CD4-positive, alpha-beta T cell treated with Interleukin-12 subunit alpha and Interleukin-12 subunit beta, for 1 hour (primary cell): ENCODE measurements around the gene PLAC8.
"Not testable (repeated sequence)": the region's sequence is repeated elsewhere in the genome, so short reads cannot be mapped to it uniquely, and the experiment has no call there.

ENCODE experiments used
- DNase-seq: peaks from one replicate; pipeline ENCODE4 v3.0.0-alpha.2; 2020

Gene PLAC8

DNA sequence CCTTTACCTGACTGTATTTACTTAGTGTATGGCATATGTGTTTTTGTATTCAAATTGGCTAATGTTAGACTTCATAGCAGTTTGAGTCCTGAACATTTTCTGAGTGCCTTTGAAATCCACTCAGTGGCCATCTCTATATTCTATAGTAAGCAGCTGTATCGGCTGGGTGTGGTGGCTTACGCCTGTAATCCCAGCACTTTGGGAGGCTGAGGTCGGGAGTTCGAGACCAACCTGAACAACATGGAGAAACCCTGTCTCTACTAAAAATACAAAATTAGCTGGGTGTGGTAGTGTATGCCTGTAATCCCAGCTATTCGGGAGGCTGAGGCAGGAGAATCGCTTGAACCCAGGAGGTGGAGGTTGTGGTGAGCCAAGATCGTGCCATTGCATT is 2.8 kb downstream of the PLAC8 start:
- not testable (repeated sequence) for DNase-seq

DNA sequence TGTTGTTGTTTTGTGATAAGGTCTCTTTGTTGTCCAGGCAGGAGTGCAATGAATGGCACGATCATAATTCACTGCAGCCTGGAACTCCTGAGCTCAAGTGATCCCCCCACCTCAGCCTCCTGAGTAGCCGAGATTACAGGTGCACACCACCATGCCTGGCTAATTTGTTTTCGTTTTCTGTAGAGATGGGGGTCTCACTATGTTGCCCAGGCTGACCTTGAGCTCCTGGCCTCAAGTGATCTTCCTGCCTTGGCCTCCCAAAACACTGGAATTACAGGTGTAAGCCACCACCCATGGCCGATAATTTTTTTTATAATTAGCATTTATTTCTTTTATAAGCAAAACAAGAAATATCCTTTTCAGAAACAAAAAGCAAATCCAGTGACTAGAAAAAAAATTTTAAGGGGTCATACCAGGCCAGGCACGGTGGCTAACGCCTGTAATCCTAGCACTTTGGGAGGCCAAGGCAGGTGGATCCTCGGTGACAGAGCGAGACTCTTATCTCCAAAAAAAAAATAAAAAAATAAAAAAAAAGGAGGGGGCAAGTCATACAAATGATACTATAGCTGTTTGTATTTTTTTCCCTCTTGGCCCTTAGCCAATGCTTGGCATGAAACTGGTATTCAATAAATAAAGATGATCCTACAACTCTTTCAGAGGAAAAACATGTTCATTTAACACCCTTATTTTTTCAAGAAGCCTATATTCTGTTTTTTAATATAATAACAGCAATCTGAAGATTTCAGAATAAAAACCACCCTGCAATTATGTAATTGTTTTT is 3.4 kb downstream of the PLAC8 start:
- DNase-seq = no peak

DNA sequence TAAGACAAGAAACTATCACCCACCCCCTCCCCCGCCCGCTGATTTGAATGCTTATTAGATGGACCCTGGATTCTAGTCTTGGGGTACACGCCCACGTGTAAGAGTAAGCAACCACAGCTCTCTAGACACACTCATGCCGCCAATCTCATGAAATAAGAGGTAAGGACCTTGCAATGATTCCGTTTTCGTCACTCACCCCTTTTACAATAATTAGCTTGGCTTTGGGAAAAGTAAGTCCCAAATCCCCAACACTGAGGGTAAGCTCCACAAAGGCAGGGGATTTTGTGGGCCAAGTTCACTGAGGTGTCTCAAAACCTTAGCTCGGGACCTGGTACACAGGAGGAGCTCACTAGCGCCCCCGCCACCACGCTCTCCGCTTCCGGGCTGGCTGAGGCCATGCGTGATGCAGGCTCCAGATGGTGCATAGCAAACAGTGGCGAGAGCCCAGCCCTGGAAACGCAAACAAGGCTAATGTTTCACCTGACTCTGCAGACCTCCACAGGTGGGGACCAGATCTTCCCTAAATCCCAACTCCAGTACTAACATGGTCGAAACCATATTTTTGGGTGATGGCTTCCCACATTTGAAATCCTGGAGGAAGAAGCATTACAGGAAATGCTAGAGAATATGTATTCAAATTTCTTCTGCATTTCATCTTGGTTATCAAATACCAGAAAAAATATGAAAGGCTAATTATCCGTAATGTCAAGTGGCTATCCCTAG is 4.1 kb downstream of the PLAC8 start:
- DNase-seq = peak; percentile 85

GRCh38 chr4:83109480-83110222 is 4.9 kb downstream of the PLAC8 start:
- DNase-seq = peak; percentile 38

GRCh38 chr4:83108101-83108861 is 6.2 kb downstream of the PLAC8 start:
- DNase-seq = peak; percentile 35

DNA sequence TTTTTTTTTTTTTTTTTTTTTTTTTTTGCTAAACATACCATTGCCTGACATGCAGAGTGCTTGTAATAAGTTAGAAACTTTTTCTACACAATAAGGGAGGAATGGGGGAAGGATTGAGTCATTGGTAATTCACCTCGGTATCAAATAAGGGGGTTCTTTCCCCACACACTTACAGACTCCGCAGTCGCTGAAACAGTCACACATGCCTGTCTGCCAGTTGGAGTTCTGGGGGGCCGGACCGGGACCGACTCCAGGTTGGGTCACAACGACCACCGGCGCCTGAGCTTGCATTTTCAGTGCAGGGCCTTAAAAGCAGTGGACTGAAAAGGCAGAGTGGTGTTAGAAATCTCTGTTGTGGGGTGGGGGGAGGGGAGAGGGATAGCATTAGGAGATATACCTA is 6.9 kb downstream of the PLAC8 start:
- DNase-seq = no peak

GRCh38 chr4:83104991-83105390 is 9.5 kb downstream of the PLAC8 start:
- no peak for DNase-seq

DNA sequence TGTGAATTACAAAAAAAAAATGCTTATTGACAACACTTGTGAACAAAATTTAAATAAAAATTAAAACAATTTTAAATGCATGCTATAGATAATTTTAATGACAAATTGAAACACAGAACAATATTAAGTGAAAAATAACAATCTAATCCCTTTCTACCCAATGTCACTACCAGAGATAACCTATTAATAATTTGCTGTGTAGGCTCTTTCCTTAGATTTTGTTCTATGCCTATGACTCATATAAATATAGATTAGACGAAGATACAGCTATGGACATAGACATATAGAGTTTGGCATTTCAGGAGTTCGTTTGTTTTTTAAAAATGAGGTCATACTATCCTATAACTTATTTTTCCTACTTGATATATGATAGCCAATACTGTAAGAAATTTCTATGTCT is 18.1 kb downstream of the PLAC8 start:
- DNase-seq = no peak

DNA sequence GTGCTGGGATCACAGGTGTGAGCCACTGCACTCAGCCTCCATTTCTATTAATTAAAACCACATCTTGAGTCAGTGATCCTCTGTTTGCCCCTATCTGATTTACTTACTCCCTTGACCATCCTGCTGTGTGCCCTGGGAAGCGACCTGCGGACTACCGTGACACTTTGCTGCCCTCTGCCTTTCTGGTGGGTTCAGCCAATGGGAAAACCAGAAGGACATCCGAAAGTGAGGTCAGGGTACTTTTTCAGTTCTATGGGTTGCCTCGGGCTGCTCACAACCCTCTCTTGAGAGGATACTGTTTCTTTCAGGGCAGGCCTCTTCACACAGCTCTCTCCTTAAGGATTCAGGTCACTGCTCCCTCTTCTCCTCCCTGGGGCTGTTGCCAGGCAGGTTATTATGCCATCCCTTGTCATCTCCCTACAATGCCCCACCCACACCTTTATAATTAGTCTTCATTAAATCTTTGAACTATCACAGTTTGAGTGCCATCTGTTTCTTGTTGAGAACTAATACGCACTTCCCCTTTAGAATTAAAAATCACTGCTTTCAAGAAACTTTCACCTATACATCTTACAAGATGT is 21.4 kb downstream of the PLAC8 start:
- DNase-seq = no peak

DNA sequence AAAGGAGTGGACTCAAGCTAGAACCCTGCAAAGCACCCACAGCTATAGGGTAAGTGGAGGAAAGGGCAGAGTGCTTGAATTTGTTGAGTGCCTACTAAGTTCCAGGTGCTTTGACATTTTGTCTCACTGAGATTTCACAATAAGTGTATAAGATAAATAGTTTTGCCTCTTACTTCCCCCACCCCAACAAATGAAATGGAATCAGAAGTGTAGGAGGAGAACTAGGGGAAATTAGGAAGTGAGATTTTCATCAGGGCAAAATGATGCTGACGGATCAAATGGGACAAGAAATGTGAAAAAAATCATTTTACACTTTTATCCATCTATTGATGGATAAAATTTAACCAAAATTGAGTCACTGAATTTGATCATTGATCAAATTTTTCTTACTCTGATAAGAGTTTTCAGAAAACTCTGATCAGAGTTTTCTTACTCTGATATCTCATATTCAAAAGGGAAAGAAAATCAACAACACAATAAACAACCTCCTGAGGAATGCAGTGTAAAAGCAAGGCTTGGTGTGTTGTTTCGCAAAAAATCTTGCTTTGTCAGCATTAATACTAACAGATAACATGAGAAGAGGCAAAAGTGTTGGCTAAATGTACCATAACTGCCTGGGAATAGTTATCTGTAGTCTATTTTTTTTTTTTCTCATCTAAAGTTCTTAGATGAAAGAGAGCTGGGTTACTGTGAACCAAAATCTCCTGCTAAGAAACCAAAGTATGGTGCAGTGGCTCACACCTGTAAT is 24.9 kb downstream of the PLAC8 start:
- DNase-seq = no peak

DNA sequence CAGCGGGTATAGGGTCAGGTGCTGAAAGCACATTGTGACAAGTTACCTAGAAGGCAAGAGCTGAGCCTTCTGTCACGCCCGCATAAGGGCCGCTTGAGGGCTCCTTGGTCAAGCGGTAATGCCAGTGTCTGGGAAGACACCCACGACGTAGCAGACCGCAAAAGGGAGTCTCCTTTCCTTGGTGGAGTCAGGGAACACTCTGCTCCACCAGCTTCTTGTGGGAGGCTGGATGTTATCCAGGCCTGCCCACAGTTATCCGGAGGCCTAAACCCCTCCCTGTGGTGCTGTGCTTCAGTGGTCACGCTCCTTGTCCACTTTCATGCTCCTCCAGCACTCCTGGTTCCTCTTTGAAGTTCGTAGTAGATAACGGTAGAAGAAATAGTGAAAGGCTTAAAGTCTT is 29.6 kb downstream of the PLAC8 start:
- not testable (repeated sequence) for DNase-seq

DNA sequence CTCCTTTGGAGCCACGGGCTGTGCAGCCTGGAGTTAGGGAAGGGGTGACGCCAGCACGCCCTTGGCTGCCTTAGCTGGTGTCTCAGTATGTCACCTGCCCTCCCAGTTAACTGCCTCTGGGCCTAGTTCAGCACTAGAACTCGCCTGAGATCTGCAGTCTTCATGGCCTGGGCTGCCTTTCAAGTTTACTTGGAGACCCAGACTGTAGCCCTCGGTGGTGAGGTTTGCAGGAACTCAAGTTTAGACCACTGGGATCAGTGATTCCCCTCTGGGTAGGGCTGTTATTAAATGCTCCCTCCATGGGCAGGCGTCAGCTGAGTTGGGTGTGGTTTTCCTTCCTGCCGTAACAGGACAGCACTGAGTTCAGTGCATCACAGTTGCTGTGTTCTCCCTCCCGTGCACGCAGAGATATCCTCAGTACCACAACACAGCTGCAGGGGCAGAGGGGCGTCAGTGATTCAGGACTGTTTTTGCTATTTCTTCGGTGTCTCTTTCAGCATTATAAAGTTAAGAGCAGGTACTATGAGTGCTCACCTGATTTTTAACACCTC is 30.5 kb downstream of the PLAC8 start:
- peak; percentile 71 for DNase-seq

DNA sequence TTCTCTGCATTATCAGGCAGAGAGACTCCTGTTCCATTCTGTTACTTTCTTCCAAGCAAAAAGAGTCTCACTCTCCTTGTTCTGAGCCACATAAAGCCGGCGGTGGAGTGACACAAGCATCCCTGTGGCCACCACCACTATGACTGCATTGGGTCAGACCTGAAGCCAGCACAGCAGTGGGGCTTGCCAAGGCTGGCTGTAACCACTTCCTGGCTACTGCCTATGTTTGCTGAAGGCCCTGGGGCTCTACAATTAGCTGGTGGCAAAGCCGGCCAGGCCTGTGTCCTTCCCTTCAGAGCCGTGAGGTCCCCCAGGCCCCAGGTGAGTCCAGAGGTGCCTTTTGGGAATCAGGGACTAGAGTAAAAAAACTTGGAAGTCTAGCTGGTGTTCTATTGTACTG is 31.8 kb downstream of the PLAC8 start:
- DNase-seq = no peak

DNA sequence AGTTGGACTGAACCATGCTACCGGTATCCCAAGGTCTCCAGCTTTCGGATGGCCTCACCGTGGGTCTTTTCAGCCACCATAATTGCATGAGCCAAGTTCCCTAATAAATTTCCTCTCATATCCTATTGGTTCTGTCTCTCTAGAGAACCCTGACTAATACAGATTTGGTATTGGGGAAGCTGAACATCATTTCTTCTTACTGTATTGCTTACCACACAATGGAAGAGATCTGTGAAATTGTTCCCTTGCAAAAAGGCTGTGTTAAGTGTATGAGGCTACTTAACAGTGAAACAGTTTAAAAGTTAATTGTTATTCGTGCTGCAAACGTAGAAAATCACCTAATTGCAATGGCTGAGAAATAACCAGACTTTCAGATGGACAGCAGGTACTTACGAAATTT is 34.0 kb downstream of the PLAC8 start:
- no peak for DNase-seq

DNA sequence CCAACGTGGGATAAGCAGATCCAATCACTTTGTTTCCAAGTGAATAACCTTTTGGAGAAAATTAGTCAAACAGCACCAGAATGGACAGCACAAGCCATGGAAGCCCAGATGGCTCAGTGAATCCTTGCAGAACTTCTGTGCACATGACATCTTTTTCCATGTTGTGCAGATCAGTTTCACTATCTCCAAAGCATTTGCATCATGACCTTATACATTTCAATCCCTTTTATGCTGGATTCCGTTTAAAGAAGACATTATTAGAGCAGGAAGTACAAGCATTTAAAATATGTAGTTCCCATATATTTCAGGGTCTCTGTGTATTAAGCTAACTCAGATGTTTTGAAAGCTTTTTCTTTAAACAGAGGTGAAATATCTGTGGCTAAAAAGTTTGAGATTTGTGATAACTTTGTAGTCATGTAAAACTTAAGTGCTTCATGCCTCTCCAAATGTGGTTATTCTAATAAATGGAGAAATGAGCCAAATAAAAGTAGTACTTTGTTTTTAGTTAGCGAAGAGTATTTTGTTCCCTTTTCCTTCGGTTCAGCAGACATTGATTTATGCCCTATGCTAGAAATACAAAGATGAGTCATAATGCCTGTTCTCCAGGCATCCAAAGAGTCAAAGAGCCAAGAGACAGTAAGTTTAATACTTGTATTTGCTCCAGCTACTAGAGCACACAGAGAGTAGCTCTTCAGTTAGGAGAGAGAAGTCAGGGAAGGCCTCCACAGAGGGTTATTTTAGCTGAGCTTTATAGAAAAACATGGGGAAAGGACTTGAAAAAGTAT is 39.0 kb downstream of the PLAC8 start:
- no peak for DNase-seq

DNA sequence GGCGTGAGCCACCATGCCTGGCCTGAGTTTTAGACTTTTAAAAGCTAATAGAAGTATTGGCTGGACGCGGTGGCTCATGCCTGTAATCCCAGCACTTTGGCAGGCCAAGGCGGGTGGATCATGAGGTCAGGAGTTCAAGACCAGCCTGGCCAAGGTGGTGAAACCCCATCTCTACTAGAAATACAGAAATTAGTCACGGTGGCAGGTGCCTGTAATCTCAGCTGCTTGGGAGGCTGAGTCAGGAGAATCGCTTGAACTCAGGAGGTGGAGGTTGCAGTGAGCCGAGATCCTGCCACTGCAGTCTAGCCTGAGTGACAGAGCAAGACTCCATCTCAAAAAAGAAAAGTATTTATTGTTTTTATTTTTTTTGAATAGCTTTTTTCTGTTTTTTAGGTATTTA is 39.7 kb downstream of the PLAC8 start:
- DNase-seq = not testable (repeated sequence)

- peak; percentile 88 for DNase-seq
Observed at GRCh38 chr4:83074086-83074704, 40.3 kb downstream of the PLAC8 start.

DNA sequence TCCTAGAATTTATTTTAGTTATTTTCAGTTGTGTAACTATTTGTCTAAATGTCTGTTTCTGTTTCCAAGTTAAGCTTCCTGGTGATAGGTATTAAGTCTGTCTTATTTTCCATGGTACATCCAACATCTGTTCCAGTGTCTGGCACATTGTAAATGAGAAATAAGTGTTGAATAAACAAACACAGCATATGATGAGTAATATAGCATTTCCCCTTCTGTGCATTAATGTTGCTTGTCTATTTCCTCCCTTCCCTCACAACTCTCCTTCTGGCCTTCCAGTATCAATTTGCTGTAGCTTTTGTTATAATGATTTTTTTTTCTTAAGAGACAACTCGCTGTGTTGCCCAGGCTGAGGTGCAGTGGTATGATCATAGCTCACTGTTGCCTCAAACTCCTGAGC is 43.4 kb downstream of the PLAC8 start:
- DNase-seq = no peak

DNA sequence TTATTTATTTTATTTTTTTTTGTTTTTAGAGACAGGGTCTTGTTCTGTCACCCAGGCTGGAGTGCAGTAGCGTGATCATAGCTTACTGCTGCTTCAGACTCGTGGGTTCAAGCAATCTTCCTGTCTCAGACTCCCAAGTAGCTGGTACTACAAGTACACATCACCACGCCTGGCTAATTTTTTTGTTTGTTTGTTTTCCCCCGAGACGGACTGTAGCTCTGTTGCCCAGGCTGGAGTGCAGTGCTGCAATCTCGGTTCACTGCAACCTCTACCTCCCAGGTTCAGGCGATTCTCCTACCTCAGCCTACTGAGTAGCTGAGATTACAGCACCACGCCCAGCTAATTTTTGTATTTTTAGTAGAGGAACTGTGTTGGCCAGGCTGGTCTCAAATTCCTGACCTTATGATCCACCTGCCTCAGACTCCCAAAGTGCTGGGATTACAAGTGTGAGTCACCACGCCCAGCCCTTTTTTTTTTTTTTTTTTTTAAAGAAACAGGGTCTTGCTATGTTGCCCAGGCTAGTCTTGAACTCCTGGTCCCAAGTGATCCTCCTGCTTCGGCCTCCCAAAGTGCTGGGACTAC is 47.4 kb downstream of the PLAC8 start:
- DNase-seq = no peak

- no peak for DNase-seq
Observed at GRCh38 chr4:83065266-83065665, 49.3 kb downstream of the PLAC8 start.
